GM18870 (cell line): ENCODE measurements around the gene DPP9.

Experiments used
- ATAC-seq: cut with Tn5 transposase; IDR thresholded peaks from one replicate; pipeline ENCODE4 v1.9.1; 2021; ENCODE audit warnings: moderate library complexity; ENCODE audit not compliant: unreplicated experiment

DPP9 gene

GRCh38 chr19:4636761-4637160 lies 86.9 kb downstream of the DPP9 start:
- ATAC-seq = no peak

- ATAC-seq = no peak
These were observed 87.4 kb downstream of the DPP9 start for GRCh38 chr19:4636151-4636717.

- no peak for ATAC-seq
These were observed 87.9 kb downstream of the DPP9 start for GRCh38 chr19:4635754-4636116.

- no peak for ATAC-seq
These were observed 90.3 kb downstream of the DPP9 start for GRCh38 chr19:4633140-4633967.
